Naive thymus-derived CD8-positive, alpha-beta T cell (primary cell): ENCODE results near the gene EID2B. TPM values are rescaled to one million over a fixed set of nuclear protein-coding genes. Genes with fewer than 3 reads are reported as not detected.
A peak's percentile ranks its signal among the peaks of the same experiment; 100 is the strongest.

Experiments used
- ATAC-seq, 2 donors: fragments of 150-1000 bp; cut with Tn5 transposase in 1 of 2; sonication (Bioruptor Pico), chemical (Tn5 transposase) in 1 of 2; 1 replicate in 1 of 2; 2 replicates in 1 of 2; pipeline ENCODE4 v1.10.0; 2021; ENCODE audit warnings: mild to moderate bottlenecking in 2 of 2, moderate library complexity in 2 of 2
- POLR2A ChIA-PET: fragments of 350-600 bp; sonication (Branson Sonifier 250); formaldehyde crosslinking; loops from one replicate; lab custom pipeline; 2021; ENCODE audit warnings: antibody characterized with exemption; lab: Charles Lee
- DNase-seq, 10 donors: peaks; one replicate each; pipeline versions ENCODE4 v3.0.0 to v3.0.0-alpha.2; 2020 to 2022
- H3K27ac Mint-ChIP-seq, 10 donors: one replicate each; pipeline ENCODE4 v1.8.0; 2020 to 2022; ENCODE audit warnings: mild to moderate bottlenecking in 10 of 10, mixed read lengths in 10 of 10, moderate library complexity in 4 of 10, inconsistent platforms in 1 of 10
- H3K27me3 Mint-ChIP-seq, 5 donors: one replicate each; pipeline ENCODE4 v1.8.0; 2021 to 2022; ENCODE audit warnings: mixed read lengths in 5 of 5
- H3K36me3 Mint-ChIP-seq, 3 donors: one replicate each; pipeline ENCODE4 v1.8.0; 2020 to 2022; ENCODE audit warnings: mixed read lengths in 3 of 3, mild to moderate bottlenecking in 2 of 3, inconsistent platforms in 1 of 3
- H3K4me1 Mint-ChIP-seq, 4 donors: one replicate each; pipeline ENCODE4 v1.8.0; 2021 to 2022; ENCODE audit warnings: mixed read lengths in 4 of 4
- H3K4me3 Mint-ChIP-seq, 10 donors: one replicate each; pipeline ENCODE4 v1.8.0; 2020 to 2022; ENCODE audit warnings: mild to moderate bottlenecking in 10 of 10, mixed read lengths in 10 of 10, moderate library complexity in 6 of 10, inconsistent platforms in 1 of 10
- H3K9me3 Mint-ChIP-seq, 9 donors: one replicate each; pipeline ENCODE4 v1.8.0; 2020 to 2022; ENCODE audit warnings: mixed read lengths in 9 of 9, mild to moderate bottlenecking in 3 of 9, inconsistent platforms in 1 of 9, moderate library complexity in 1 of 9
- polyA plus RNA-seq, 3 donors: library from polyadenylated mRNA; unstranded; fragments of 300-500 nt; fragmentation: Illumina TruSeq; gene quantifications; one replicate each; pipeline ENCODE4 v1.2.3, GENCODE V29; 2021
- total RNA-seq, 8 experiments: library from RNA in 2 of 8; stranded (reverse) in 2 of 8; gene quantifications; one replicate each; pipeline ENCODE4 v1.2.3 and lab custom pipeline; 2021 to 2026

The EID2B gene
- 1 to 10 TPM; 5.9 to 7.7 TPM for total RNA-seq
- polyA plus RNA-seq, result 1 to 10 TPM; 4.9 to 7.6 (median 6.4) TPM
- total RNA-seq (lab: John Stamatoyannopoulos, UW), result 2.1 to 8.4 (median 3.3) reads per million in 6 experiments

DNA sequence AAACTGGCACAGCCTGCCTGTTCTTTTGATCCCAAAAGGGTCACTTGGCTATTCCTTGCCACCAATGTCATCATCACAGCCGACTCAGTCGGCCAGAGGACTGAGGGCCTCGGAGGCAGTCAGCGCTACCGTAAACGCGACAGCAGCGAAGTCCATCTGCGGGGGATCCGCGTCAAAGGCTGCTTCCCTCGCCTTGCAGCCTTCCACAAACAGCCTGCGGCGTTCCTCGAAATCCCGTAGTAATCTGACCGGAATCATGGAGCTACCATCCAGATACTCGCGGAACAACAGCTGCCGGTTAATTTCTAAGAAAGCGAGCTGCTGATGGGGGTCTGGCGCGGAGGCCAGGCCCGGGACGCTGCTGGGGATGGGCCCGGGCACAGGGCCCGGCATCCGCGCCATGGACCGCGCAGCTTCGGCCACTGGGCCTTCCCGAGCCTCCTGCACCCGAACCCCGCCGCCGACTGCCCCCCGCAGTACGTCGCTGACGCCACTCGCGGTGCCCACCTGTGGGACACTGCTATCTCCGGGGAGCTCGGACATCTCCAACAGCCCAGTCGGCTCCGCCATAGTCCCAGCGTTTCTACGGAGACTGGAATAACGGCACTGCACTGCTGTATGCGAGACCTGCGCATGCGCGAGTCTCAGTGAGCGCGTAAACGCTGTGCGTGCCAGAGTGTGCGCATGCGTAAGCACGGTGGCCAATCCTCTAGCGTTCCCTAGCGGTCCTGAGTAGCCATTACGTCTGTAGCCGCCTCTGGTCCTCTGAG lies at the start of gene EID2B:
EID2B (minus strand) TSS at position 620 of the 770 bp plus-strand sequence; CDS start at position 570, 50 bp downstream.
- peak; percentile 90 to 91 for ATAC-seq
- peak within 1 kb of the TSS; percentile 83 to 96 (median 94) for H3K27ac Mint-ChIP-seq
- POLR2A ChIA-PET, result interaction anchor here (0.6 to 1.7 kb wide), 12 partner anchors 35 to 197 kb away, joined by 3 to 10 read pairs (median 4); partner anchors contain the start of genes GMFG, MED29, PAF1 and RPS16
- H3K4me3 Mint-ChIP-seq, result peak within 1 kb of the TSS; percentile 88 to 97 (median 92)
- peak; percentile 90 to 97 (median 95) for DNase-seq
- peaks cover 0 to 15% (median 0%) of the 10 kb centered on the region in 3 donors for H3K36me3 Mint-ChIP-seq
- peaks cover 10 to 53% (median 28%) of the 10 kb centered on the region in 4 donors for H3K4me1 Mint-ChIP-seq
- H3K27me3 Mint-ChIP-seq, result no peaks in the 10 kb centered on the region
- no peaks in the 10 kb centered on the region for H3K9me3 Mint-ChIP-seq

GRCh38 chr19:39582442-39582841 lies 49.8 kb upstream of the EID2B start:
- DNase-seq (no peak), ATAC-seq (no peak)
- Mint-ChIP-seq H3K36me3 (peaks cover 0 to 13% (median 4%) of the 10 kb centered on the region in 3 donors), H3K27ac (no peak overlapping the region), H3K4me1 (no peaks in the 10 kb centered on the region), H3K4me3 (no peak overlapping the region), H3K9me3 (peaks cover 2 to 24% (median 12%) of the 10 kb centered on the region in 9 donors), H3K27me3 (peaks cover 16 to 42% (median 40%) of the 10 kb centered on the region in 5 donors)
- POLR2A ChIA-PET, result no interaction called here

DNA sequence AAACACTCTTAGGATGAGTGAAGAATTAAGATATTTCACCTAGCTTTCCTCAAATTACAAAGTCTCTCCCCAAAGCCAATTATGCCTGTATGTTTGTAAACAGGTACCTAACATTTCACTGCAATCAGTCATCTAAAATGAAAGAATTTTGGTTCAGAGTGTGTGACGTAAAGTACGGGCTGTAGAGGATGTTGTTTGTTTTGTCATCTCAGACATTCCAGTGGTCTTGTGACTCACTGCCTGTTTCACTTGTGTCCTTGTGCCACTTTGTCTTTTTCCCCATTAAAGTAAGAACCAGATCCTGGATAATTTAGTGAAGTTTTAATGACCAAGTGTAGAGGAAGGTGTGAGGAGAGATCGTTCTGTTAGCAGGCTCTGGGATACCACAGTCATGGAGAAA lies 36.0 kb upstream of the EID2B start:
- H3K4me3 Mint-ChIP-seq, result no peak overlapping the region
- peaks cover 11 to 45% (median 31%) of the 10 kb centered on the region in 5 donors for H3K27me3 Mint-ChIP-seq
- peaks cover 0 to 14% (median 9%) of the 10 kb centered on the region in 9 donors for H3K9me3 Mint-ChIP-seq
- no peak for DNase-seq
- no peak for ATAC-seq
- no peak overlapping the region for H3K27ac Mint-ChIP-seq
- POLR2A ChIA-PET, result no interaction called here
- H3K36me3 Mint-ChIP-seq, result peaks cover 0 to 8% (median under 1%) of the 10 kb centered on the region in 3 donors
- no peaks in the 10 kb centered on the region for H3K4me1 Mint-ChIP-seq

- no peak for DNase-seq
- POLR2A ChIA-PET, result no interaction called here
- Mint-ChIP-seq H3K27me3 (peaks cover 5 to 24% (median 18%) of the 10 kb centered on the region in 5 donors), H3K36me3 (no peaks in the 10 kb centered on the region), H3K27ac (no peak overlapping the region), H3K4me3 (no peak overlapping the region), H3K9me3 (no peaks in the 10 kb centered on the region), H3K4me1 (no peaks in the 10 kb centered on the region)
- no peak for ATAC-seq
Measured at GRCh38 chr19:39566064-39566463, 33.4 kb upstream of the EID2B start.

DNA sequence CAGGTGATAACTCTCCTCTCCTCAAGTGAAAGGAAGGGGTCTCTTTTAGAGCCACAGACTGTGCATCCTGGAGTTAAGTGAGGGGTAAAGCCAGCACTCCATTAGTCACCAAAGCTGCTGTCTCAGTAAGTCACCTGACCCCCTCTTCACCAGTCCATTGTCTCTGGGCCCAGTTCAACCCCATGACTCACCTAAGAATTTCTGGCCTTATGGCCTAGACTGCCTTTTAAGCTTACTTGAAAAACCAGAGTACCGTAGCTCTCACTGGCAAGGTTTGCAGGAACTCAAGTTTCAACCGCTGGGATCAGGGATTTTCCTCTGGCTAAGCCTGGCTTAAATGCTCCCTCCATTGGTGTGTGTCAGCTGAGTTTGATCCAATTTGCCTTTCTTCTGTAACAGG lies 30.8 kb upstream of the EID2B start:
- ATAC-seq (no peak), DNase-seq (no peak)
- Mint-ChIP-seq H3K27ac (no peak overlapping the region), H3K4me3 (no peak overlapping the region), H3K4me1 (peaks cover 6 to 10% (median 7%) of the 10 kb centered on the region in 4 donors), H3K9me3 (no peaks in the 10 kb centered on the region), H3K27me3 (peaks cover under 1 to 11% (median 1%) of the 10 kb centered on the region in 5 donors), H3K36me3 (no peaks in the 10 kb centered on the region)
- POLR2A ChIA-PET, result interaction anchor here (0.5 kb wide), 1 partner anchor 30 kb away, joined by 3 read pairs; no protein-coding TSS in a partner anchor

DNA sequence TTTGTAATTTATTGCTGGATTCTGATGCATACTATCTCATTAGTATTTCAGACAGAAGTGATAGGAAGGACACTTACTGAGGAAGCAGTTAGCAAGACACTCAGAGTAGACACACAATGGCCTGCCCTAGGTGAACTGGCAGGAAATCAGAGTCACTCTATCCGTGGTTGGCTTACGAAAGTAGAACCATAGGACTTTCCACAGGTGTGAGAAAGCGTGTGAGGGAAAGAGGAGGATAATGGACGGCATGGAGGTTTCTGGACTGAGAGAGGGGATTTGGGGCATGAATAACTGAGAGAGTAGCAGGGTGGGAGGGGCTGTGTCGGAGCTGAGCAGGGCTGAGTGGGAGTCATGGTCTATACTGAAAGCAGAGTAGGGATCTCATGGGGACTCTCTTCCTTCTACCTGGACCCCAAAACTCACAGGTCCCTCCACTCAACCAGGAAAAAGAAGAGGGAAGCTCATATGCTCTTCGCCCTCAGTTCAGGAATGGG lies 26.0 kb upstream of the EID2B start:
- Mint-ChIP-seq H3K4me1 (peaks cover 12 to 23% (median 21%) of the 10 kb centered on the region in 4 donors), H3K9me3 (no peaks in the 10 kb centered on the region), H3K27ac (peak overlapping the region; percentile 55 to 97 (median 92)), H3K4me3 (peak overlapping the region; percentile 65 to 80 (median 74)), H3K36me3 (no peaks in the 10 kb centered on the region), H3K27me3 (peaks cover 0 to 4% (median 0%) of the 10 kb centered on the region in 5 donors)
- DNase-seq, result peak in 2 of 10 donors; percentile 15 to 32
- ATAC-seq, result peak; percentile 71 to 81
- POLR2A ChIA-PET, result no interaction called here

GRCh38 chr19:39557811-39558623 lies 25.4 kb upstream of the EID2B start:
- Mint-ChIP-seq H3K9me3 (no peaks in the 10 kb centered on the region), H3K4me3 (peak overlapping the region; percentile 65 to 80 (median 74)), H3K27me3 (peaks cover 0 to 4% (median 0%) of the 10 kb centered on the region in 5 donors), H3K27ac (peak overlapping the region; percentile 55 to 97 (median 92)), H3K4me1 (peaks cover 14 to 23% (median 21%) of the 10 kb centered on the region in 4 donors), H3K36me3 (no peaks in the 10 kb centered on the region)
- DNase-seq (peak in 2 of 10 donors; percentile 17 to 43), ATAC-seq (peak; percentile 78 to 79)
- POLR2A ChIA-PET, result interaction anchor here (0.5 to 0.7 kb wide), 2 partner anchors 12 to 1212 kb away, joined by 3 read pairs; no protein-coding TSS in a partner anchor

DNA sequence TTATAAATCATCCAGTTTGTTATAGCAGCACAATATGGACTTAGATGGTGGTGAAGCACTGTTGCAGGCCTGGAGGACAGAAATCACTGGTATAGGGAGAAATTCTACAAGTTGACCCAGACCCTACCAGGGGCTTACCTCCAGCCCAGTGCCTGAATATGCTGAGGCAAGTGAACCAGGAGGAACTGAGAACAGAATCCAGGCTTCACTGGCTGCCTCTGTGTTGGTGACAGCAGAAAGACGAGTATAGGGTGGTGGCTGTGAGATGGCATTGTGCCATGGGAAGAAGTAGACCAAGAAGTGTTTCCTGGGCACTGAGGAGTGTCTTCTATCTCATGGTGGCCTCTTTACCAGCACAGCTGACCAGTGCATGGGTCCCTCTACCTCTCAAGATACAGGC lies 23.2 kb upstream of the EID2B start:
- H3K4me3 Mint-ChIP-seq, result no peak overlapping the region
- H3K4me1 Mint-ChIP-seq, result peaks cover 15 to 31% (median 24%) of the 10 kb centered on the region in 4 donors
- no peaks in the 10 kb centered on the region for H3K9me3 Mint-ChIP-seq
- DNase-seq (no peak), ATAC-seq (no peak)
- H3K36me3 Mint-ChIP-seq, result no peaks in the 10 kb centered on the region
- peaks cover 0 to 4% (median 0%) of the 10 kb centered on the region in 5 donors for H3K27me3 Mint-ChIP-seq
- POLR2A ChIA-PET, result no interaction called here
- H3K27ac Mint-ChIP-seq, result peak overlapping the region in 1 of 10 donors; percentile 57

GRCh38 chr19:39554701-39555311 lies 22.2 kb upstream of the EID2B start:
- peaks cover 15 to 31% (median 24%) of the 10 kb centered on the region in 4 donors for H3K4me1 Mint-ChIP-seq
- POLR2A ChIA-PET, result interaction anchor here (1.1 kb wide), 1 partner anchor 117 kb away, joined by 3 read pairs; no protein-coding TSS in a partner anchor

GRCh38 chr19:39553082-39553652 lies 20.5 kb upstream of the EID2B start:
- no peak for DNase-seq
- peaks cover 6 to 19% (median 15%) of the 10 kb centered on the region in 4 donors for H3K4me1 Mint-ChIP-seq
- H3K4me3 Mint-ChIP-seq, result no peak overlapping the region
- H3K27ac Mint-ChIP-seq, result peak overlapping the region in 1 of 10 donors; percentile 6
- POLR2A ChIA-PET, result interaction anchor here (0.6 kb wide), 1 partner anchor 215 kb away, joined by 3 read pairs; no protein-coding TSS in a partner anchor
- no peaks in the 10 kb centered on the region for H3K36me3 Mint-ChIP-seq
- ATAC-seq, result no peak
- H3K9me3 Mint-ChIP-seq, result no peaks in the 10 kb centered on the region
- H3K27me3 Mint-ChIP-seq, result peaks cover 0 to 4% (median 0%) of the 10 kb centered on the region in 5 donors

More at GRCh38 chr19:39554701-39555311, 22.2 kb upstream of the EID2B start:
- DNase-seq, result no peak
- Mint-ChIP-seq H3K9me3 (no peaks in the 10 kb centered on the region), H3K4me3 (no peak overlapping the region), H3K27me3 (peaks cover 0 to 4% (median 0%) of the 10 kb centered on the region in 5 donors), H3K36me3 (no peaks in the 10 kb centered on the region), H3K27ac (no peak overlapping the region)
- no peak for ATAC-seq

GRCh38 chr19:39550197-39550596 lies 17.5 kb upstream of the EID2B start:
- Mint-ChIP-seq H3K4me3 (no peak overlapping the region), H3K4me1 (peaks cover 14 to 26% (median 19%) of the 10 kb centered on the region in 4 donors), H3K27me3 (peaks cover 0 to 4% (median 0%) of the 10 kb centered on the region in 5 donors), H3K27ac (peak overlapping the region in 1 of 10 donors; percentile 57), H3K9me3 (no peaks in the 10 kb centered on the region), H3K36me3 (no peaks in the 10 kb centered on the region)
- DNase-seq (no peak), ATAC-seq (no peak)
- POLR2A ChIA-PET, result no interaction called here
